Measurements from ENCODE around the gene TSPYL2.

The TSPYL2 gene

DNA sequence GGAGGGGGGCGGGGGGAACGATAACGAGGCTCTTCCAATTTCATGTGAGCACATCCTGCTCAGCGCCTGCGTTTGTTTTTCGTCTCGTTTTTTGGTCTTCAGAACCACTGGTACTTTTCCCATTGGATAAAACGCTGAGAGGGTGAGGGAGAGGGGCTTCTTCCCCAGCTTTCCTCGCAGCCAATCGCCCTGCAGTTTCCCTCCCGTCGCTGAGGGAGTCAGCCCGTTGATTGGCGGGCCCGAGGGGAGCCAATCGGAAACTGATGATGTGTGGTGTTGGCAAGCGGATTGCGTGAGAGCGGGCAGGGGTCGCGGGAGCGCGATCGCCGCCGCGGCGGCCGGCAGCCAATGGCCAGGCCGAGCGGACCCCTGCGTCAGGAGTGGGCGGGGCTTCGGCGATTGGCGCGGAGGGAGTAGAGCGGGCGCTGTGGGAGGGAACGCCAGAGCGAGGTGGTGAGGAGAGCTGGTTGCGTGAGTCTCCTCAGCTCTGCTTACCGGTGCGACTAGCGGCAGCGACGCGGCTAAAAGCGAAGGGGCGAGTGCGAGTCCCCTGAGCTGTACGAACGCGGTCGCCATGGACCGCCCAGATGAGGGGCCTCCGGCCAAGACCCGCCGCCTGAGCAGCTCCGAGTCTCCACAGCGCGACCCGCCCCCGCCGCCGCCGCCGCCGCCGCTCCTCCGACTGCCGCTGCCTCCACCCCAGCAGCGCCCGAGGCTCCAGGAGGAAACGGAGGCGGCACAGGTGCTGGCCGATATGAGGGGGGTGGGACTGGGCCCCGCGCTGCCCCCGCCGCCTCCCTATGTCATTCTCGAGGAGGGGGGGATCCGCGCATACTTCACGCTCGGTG is at the start of gene TSPYL2:
TSPYL2 (plus strand) TSS at position 443 of the 848 bp plus-strand sequence; CDS start at position 575, 132 bp downstream.
- DNase-seq (ENCODE audit: low read depth in 2 of 2, low spot score in 1 of 2): peak; percentile 78 to 84

DNA sequence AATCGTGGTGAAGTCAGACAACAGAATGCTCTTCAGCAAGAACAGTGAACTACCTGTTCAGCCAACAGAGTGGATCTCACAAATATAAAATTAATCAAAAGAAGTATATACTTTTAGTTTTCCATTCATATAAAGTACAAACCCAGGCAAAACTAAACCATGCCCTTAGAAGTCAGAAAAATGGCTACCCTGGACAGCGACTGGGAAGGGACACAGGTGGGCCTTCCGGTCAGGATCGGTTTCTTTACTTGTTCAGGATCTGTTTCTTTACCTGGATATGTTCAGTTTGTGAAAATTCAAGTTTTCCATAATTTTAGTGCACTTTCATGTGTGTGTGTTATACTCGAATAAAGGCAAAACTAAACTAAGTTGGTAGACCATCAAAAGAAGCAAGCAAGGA is 46.0 kb upstream of the TSPYL2 start:
- DNase-seq (ENCODE audit: low read depth in 2 of 2, low spot score in 1 of 2): no peak

DNA sequence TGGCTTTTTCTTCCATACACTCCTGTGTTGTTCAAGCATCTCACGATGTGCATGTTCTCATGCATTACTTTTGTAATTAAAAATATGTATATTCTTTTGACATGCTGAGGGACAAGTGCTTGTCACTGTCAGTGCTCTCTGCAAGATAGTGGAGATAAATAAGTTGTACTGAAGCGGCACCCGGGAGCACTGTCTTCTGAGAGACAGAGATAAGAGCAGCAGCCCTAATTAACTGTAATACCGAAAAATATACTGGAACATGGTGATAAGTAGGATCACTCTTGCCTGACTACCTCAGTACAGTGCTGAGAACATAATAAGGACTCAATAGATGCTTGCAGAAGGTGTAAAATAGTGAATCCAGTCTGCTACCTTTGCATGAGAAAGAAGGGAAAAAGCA is 42.9 kb upstream of the TSPYL2 start:
- DNase-seq (ENCODE audit: low read depth in 2 of 2, low spot score in 1 of 2): no peak

DNA sequence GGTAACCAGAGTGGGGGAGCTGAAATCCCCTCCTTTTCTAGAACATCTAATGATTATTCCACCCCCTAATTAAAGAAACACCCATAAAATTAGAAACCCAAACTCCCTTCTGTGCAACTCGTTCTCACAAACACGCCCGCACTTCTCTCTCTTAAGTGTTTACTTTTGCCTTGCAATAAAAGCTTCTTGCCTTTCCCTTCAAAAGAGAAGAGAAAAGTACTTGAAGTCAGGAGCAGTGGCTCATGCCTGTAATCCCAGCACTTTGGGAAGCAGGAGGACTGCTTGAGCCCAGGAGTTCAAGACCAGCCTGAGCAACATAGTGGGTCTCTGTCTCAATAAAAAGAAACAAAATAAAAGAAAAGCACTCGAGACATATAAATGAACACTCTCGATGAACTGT is 37.2 kb upstream of the TSPYL2 start:
- no peak for DNase-seq (ENCODE audit: low read depth in 2 of 2, low spot score in 1 of 2)

DNA sequence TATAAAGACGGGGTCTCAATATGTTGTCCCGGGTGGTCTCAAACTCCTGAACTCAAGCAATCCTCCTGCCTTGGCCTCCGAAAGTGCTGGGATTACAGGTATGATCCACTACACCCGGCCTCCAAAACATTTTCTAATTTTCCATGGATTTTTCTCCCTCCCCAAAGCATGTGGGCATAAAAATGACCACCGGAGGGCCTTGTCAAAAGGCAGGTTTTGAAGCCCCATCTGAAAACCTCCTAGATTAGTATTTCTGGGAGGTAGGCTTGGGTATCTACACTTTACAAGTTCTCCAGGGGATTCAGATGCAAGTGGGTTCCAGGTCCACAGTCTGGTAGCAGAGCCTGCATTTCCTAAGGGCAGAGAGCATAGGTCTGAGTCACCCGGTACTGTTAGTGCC is 34.9 kb upstream of the TSPYL2 start:
- no peak for DNase-seq (ENCODE audit: low read depth in 2 of 2, low spot score in 1 of 2)

DNA sequence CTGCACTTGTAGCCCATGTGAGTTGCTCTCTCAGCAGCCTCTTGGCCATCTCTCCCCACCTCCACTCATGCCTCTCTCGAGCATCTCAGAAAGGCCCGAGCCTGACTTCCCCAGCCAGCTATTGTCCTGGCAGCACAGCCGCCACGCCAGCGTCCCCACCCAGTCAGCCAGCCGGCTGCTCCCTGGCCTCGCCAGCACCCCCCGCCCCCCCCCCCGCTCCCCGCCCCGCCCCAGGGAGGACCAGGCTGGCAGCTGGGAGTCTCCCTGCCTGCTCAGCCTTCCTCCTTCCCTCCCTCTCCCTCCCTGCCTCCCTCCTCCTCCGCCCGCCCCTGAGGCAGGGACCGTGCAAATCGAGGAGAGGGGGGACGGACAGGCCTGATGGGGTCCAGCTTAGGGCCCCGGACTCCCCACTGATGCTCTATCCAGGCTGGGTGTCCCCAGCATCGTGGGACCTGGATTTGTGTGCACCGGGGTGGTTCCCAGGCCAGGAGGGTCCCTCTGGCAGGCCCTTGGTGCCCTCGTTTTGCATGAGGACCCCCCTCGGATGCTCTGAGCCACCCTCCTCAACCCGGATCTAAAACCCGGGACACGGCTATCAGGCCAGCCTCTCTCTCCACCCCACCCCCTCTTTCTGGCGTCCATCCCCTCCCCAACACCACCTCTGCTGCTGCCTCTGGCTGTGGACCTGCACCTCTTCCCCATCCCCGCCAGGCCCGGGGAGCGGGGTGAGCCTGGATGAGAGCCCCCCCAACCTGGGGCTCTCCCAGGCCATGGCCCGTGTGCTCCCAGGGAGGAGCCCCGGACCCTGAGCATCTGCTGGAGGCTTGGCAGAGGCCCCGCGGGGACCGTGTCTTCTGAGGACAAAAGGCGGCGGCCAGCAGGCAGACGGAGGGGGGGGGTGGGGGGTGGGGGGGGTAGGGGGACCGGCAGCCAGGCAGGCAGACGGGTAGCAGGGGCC is 33.7 kb upstream of the TSPYL2 start, which contains the start of gene GPR173:
GPR173 (plus strand) TSS at position 621 of the 958 bp plus-strand sequence. CDS start 27,833 bp downstream, outside the sequence.
- DNase-seq (ENCODE audit: low read depth in 2 of 2, low spot score in 1 of 2): no peak

DNA sequence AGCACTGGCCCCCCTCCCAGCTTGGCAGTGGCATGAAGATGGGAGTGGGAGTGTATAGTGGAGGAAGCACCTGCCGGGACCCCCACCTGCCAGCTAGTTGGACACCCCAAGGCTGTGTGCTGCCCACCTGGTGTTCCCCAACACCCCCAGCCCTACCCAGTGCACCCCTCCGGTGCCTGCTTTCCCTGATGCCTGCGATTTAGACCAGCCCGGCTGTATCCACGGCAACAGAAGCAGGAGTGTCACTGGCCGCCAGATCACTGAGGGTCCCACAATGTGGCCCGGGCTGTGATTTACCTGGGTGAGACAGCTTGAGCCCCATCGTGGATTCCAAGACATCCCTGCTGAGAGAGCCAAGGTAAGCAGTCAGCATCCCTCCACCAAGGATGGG is 33.0 kb upstream of the TSPYL2 start:
- no peak for DNase-seq (ENCODE audit: low read depth in 2 of 2, low spot score in 1 of 2)

DNA sequence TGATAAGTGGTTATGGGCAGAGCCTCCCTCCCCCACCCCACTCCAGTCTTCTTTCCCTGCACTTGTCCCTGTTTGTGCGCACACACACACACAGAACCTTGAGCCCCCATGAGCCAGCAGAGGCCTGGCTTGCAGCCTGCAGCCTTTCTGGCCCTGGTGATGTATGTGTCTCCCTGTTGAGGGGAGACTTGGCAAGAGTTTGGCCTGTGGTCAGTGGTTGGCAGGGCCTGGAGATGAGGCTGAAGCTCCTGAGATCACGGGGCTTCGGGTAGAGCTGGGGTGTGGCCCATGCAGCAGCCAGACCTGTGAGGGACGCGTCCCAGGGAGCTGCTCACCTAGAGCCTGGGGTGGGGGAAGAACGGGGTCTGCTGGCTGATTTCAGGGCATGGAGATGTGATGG is 31.3 kb upstream of the TSPYL2 start:
- DNase-seq (ENCODE audit: low read depth in 2 of 2, low spot score in 1 of 2): no peak

DNA sequence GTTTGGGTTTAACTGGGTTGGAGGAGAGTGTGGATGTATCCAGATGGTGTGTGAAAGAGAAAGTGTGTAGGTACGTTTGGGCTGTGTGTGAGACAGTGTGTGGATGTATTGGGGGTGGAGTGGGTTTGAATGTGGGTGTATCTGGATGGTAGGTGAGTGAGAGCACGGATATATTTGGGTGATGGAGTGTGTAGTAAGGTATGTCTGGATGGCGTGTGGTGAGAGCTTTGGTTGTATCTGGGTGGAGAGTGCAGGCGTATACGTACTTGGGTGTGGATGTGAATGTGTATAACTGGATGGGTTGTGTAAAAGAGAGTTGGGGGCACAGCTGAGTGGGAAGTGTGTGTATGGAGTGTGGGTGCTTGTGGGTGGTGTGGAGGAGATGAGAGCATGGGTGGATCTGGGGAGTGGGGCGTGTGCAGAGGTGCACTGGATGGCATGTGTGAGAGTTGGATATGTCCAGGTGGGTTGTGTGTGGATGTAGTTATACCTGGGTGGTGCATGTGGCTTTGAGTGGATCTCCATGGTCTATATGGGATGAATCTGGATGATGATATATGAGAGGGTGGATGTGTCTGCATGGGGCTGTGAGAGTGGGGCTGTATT is 26.8 kb upstream of the TSPYL2 start:
- DNase-seq (ENCODE audit: low read depth in 2 of 2, low spot score in 1 of 2): no peak

DNA sequence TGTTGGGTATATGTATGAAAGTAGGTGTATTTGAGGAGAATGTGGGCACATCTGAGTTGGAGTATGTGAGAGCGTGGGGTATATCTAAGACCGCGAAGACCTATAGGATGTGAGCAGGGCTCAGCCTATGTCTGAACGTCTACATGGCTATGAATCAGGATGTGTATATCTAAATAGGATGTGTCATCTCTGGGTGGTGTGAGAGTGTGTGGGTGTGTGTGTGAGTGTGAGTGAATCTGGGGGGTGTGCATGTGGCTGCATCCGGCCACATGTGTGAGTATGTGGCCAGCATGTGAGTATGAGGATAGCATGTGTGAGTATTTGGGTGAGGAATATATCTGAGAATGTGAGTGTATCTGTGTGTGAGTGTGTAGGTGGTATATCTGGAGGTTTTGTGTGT is 25.9 kb upstream of the TSPYL2 start:
- DNase-seq (ENCODE audit: low read depth in 2 of 2, low spot score in 1 of 2): no peak

DNA sequence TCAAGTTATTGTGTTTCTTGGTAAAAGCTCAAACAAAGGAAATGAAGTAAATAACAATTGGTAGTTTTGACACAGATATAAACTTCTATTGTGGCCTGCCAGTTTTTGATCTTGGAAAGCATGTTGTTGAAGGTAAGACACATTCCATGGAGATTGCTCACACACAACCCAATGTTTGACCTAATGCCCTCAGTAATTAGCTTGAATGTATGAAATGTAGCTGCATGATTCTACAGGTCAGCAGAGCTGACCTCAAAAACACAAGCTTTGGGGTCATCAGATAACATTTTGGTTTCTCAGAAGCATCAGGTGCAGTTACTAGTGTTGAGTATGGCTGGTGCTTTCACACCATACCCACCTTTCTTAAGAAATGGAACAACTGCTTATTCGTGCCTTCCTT is 17.1 kb upstream of the TSPYL2 start:
- DNase-seq (ENCODE audit: low read depth in 2 of 2, low spot score in 1 of 2): no peak

DNA sequence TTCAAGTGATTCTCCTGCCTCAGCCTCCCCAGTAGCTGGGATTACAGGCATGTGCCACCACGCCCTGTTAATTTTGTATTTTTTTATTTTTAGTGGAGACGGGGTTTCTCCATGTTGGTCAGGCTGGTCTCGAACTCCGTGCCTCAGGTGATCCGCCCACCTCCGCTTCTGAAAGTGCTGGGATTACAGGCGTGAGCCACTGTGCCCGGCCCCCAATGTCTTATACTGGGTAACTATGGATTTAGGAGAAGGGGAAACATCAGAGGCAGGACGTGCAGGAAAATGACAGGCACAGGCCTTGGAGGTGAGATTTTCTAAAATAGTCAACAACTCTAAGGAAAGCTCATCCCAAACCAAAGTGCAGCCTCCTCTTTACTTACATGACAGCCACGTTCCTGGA is 11.1 kb upstream of the TSPYL2 start:
- DNase-seq (ENCODE audit: low read depth in 2 of 2, low spot score in 1 of 2): no peak

DNA sequence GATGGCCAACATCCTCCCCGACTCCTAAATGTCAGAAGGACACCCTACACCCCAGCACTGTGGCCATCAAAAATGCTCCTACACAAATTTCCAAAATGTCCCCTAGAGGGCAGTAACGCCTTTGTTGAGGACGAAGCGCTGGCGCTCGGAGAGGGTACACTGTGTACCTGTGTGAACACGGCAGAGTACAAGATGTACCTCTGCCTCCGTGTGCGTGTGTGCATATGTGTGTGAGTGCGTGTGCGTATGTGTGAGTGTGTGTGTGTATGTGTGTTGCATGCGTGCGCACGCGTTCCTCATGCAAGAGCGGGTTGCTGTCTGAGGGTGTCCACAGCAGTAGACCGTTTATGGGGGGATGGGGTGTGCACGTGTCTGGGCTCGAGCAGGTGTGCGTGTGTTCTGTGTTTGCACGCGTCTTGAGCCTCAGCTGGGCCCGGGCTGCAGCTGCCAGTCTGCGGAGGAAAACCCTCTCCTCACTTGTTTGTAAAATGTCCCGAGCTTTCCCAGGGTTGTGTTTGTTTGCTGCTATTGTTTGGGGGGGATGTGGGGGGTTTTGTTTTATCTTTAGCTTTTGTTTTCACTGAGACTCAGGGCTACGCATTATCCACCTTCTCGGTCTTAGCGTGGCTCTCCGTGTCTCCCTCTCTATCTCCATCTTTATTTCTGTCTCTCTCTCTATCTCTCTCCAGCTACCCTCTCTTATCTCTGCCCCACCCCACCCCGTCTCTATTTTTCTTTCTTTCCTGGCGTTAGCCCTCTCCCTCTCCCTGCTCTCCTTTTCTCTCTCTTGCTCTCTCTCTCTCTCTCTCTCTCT is 10.4 kb upstream of the TSPYL2 start:
- DNase-seq (ENCODE audit: low read depth in 2 of 2, low spot score in 1 of 2): no peak

DNA sequence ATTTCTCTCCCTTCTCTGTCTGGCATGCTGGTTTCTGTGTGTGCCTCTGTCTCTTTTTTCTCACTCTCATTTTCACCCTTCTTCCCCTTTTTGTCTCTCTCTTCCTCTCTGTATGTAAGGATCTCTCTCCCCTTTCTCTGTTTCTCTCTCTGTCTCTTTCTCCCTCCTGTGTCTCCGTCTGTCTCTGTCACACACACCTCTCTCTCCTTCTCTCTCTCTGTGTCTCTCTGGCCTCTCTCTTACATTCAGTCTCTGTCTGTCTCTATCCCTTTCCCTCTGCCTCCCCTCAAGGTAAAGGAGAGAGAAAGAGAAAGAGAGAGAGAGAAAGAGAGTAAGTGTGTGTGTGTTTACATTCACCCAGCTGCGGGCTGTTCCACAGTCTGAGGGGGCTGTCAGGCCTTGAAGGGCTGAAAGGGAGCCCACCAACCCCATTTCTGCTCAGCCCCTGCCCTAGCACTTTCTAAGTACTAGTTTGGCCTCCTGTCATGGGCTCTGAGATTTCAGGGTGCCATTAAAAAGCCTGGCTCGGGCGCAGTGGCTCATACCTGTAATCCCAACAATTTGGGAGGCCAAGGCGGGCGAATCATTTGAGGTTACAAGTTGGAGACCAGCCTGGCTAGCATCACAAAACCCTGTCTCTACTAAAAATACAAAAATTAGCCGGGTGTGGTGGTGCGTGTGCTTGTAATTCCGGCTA is 9.6 kb upstream of the TSPYL2 start:
- DNase-seq (ENCODE audit: low read depth in 2 of 2, low spot score in 1 of 2): no peak

DNA sequence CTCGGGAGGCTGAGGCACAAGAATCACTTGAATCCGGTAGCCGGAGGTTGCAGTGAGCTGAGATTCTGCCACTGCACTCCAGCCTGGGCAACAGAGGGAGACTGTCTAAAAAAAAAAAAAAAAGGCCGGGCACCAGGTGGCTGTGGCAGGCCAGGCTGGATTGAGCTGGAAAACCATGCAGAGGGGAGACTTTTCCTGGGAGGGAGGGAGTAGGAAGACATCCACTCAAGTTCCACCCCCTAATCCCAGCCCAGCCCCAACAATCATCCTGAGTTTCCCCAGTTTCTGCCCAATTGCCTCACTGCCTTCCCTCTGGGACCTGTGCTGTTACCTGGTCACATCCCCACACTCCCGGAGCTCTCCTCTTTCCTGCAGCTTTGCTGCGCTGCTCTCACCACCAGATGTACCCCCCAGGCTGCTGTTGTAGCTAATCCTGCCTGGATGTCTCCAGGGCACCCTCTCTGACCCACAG is 9.0 kb upstream of the TSPYL2 start:
- DNase-seq (ENCODE audit: low read depth in 2 of 2, low spot score in 1 of 2): no peak

DNA sequence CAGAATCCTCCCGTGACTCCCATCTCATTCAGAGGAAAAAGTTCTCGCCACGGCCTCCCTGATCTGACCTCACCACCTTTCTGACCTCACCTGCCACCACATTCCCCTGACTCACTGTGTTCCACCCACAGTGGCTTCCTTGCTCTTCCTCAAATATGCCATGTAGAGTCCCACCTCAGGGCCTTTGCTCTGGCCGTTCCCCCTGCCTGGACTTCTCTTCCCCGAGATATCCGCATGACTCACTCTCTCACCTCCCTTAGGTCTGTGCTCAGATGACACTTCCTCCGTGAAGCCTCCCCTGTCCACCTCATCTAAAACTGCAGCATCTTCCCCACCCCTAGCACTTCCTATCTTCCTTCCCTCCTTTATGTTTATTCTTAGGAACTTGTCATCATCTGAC is 7.2 kb upstream of the TSPYL2 start:
- no peak for DNase-seq (ENCODE audit: low read depth in 2 of 2, low spot score in 1 of 2)

DNA sequence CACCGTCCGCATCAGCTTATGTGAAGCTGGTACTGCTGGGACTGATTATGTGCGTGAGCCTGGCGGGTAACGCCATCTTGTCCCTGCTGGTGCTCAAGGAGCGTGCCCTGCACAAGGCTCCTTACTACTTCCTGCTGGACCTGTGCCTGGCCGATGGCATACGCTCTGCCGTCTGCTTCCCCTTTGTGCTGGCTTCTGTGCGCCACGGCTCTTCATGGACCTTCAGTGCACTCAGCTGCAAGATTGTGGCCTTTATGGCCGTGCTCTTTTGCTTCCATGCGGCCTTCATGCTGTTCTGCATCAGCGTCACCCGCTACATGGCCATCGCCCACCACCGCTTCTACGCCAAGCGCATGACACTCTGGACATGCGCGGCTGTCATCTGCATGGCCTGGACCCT is 5.5 kb upstream of the TSPYL2 start:
- no peak for DNase-seq (ENCODE audit: low read depth in 2 of 2, low spot score in 1 of 2)

DNA sequence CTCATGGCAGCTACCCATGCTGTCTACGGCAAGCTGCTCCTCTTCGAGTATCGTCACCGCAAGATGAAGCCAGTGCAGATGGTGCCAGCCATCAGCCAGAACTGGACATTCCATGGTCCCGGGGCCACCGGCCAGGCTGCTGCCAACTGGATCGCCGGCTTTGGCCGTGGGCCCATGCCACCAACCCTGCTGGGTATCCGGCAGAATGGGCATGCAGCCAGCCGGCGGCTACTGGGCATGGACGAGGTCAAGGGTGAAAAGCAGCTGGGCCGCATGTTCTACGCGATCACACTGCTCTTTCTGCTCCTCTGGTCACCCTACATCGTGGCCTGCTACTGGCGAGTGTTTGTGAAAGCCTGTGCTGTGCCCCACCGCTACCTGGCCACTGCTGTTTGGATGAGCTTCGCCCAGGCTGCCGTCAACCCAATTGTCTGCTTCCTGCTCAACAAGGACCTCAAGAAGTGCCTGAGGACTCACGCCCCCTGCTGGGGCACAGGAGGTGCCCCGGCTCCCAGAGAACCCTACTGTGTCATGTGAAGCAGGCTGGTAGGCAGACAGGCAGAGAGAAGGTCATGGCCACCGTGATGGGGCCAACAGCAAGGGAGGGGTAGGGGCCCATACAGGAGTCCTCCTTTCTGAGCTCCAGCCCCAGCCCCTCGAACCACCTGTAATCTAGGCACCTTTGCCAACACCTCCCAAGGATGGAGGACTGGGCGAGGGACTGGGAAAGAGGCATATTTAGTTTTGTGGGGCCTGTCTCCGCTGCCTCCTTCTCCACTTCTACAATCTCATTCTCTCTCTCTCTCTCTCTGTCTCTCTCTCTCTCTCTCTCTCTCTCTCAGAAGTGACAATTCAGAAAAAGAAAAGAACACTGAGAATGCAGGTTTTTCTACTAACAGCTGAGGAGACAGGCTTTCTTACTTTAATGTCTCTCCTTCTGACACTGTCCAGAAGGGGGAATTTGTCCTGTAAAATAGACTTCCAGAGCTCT is 4.7 kb upstream of the TSPYL2 start:
- DNase-seq (ENCODE audit: low read depth in 2 of 2, low spot score in 1 of 2): no peak

DNA sequence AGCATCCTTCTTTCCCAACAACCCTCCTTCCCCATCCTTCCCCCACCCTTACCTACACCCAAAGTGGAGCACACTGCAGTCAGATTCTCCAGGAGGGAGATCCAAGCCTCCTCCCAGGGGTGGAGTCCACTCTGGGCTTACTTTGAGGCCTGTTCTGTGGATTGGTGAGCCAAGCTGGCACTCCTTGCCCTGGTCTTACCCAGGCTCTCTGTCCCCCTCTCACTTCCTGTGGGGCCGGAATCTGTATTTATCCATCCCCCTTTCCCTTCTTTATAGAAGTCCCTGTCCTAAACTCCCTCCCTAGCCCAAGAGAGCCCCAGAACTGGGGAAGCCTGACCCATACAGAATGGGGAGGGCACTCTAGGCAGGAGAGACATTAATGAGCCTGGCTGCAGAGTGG is 3.2 kb upstream of the TSPYL2 start:
- no peak for DNase-seq (ENCODE audit: low read depth in 2 of 2, low spot score in 1 of 2)

Measured in stimulated activated CD8-positive, alpha-beta memory T cell treated with anti-CD3 and anti-CD28 coated beads, Interleukin-4, amount 100 ng/mL, for 1 hour (primary cell).